Memory B cell (primary cell): ENCODE results near the gene FAM184A.

Experiments used
- ATAC-seq: fragments of 150-1000 bp; cut with Tn5 transposase; 2 replicates; pipeline ENCODE4 v1.10.0; 2021; ENCODE audit warnings: low read depth, mild to moderate bottlenecking, moderate library complexity
- DNase-seq, 2 donors: peaks; one replicate each; pipeline ENCODE4 v3.0.0; 2022; ENCODE audit warnings: low spot score in 2 of 2
- H3K27ac Mint-ChIP-seq: one replicate; pipeline ENCODE4 v1.8.0; 2022; ENCODE audit warnings: mild to moderate bottlenecking, moderate library complexity, mixed read lengths
- H3K27me3 Mint-ChIP-seq: one replicate; pipeline ENCODE4 v1.8.0; 2022; ENCODE audit warnings: mixed read lengths
- H3K36me3 Mint-ChIP-seq: one replicate; pipeline ENCODE4 v1.8.0; 2022; ENCODE audit warnings: mild to moderate bottlenecking, mixed read lengths
- H3K4me1 Mint-ChIP-seq: one replicate; pipeline ENCODE4 v1.8.0; 2022; ENCODE audit warnings: mixed read lengths
- H3K4me3 Mint-ChIP-seq: one replicate; pipeline ENCODE4 v1.8.0; 2022; ENCODE audit warnings: mild to moderate bottlenecking, moderate library complexity, mixed read lengths
- H3K9me3 Mint-ChIP-seq: one replicate; pipeline ENCODE4 v1.8.0; 2022; ENCODE audit warnings: mixed read lengths

The FAM184A gene

GRCh38 chr6:119077391-119077642, 1.1 kb downstream of the FAM184A start:
- H3K9me3 Mint-ChIP-seq, result peaks cover 3% of the 10 kb centered on the region
- no peaks in the 10 kb centered on the region for H3K36me3 Mint-ChIP-seq
- peak overlapping the region; percentile 76 for H3K4me3 Mint-ChIP-seq
- no peak overlapping the region for H3K27ac Mint-ChIP-seq
- ATAC-seq (no peak), DNase-seq (no peak)
- peaks cover 10% of the 10 kb centered on the region for H3K27me3 Mint-ChIP-seq
- peaks cover 11% of the 10 kb centered on the region for H3K4me1 Mint-ChIP-seq

- H3K4me1 Mint-ChIP-seq, result peaks cover 11% of the 10 kb centered on the region
- ATAC-seq (no peak), DNase-seq (no peak)
- peaks cover 10% of the 10 kb centered on the region for H3K27me3 Mint-ChIP-seq
- H3K9me3 Mint-ChIP-seq, result no peaks in the 10 kb centered on the region
- H3K27ac Mint-ChIP-seq, result no peak overlapping the region
- H3K36me3 Mint-ChIP-seq, result no peaks in the 10 kb centered on the region
- no peak overlapping the region for H3K4me3 Mint-ChIP-seq
These were observed 1.7 kb downstream of the FAM184A start for GRCh38 chr6:119076576-119077390.

- H3K27me3 Mint-ChIP-seq, result peaks cover 10% of the 10 kb centered on the region
- ATAC-seq, result no peak
- DNase-seq, result no peak
- no peaks in the 10 kb centered on the region for H3K9me3 Mint-ChIP-seq
- peaks cover 11% of the 10 kb centered on the region for H3K4me1 Mint-ChIP-seq
- no peak overlapping the region for H3K27ac Mint-ChIP-seq
- H3K36me3 Mint-ChIP-seq, result no peaks in the 10 kb centered on the region
- no peak overlapping the region for H3K4me3 Mint-ChIP-seq
These were observed 2.3 kb downstream of the FAM184A start for GRCh38 chr6:119076173-119076572.

- Mint-ChIP-seq H3K4me3 (no peak overlapping the region), H3K27ac (no peak overlapping the region), H3K27me3 (peaks cover 10% of the 10 kb centered on the region), H3K36me3 (no peaks in the 10 kb centered on the region), H3K9me3 (no peaks in the 10 kb centered on the region), H3K4me1 (peaks cover 11% of the 10 kb centered on the region)
- DNase-seq, result no peak
- ATAC-seq, result no peak
These were observed 3.1 kb downstream of the FAM184A start for GRCh38 chr6:119075200-119075981.

GRCh38 chr6:119073307-119074051, 5.0 kb downstream of the FAM184A start:
- no peak for DNase-seq
- no peaks in the 10 kb centered on the region for H3K36me3 Mint-ChIP-seq
- ATAC-seq, result no peak
- no peak overlapping the region for H3K27ac Mint-ChIP-seq
- peaks cover 10% of the 10 kb centered on the region for H3K27me3 Mint-ChIP-seq
- peaks cover 5% of the 10 kb centered on the region for H3K4me1 Mint-ChIP-seq
- H3K9me3 Mint-ChIP-seq, result no peaks in the 10 kb centered on the region
- no peak overlapping the region for H3K4me3 Mint-ChIP-seq

GRCh38 chr6:119071576-119071975, 6.9 kb downstream of the FAM184A start:
- ATAC-seq, result no peak

GRCh38 chr6:119067091-119067490, 11.4 kb downstream of the FAM184A start:
- no peaks in the 10 kb centered on the region for H3K36me3 Mint-ChIP-seq
- no peak overlapping the region for H3K27ac Mint-ChIP-seq
- H3K27me3 Mint-ChIP-seq, result no peaks in the 10 kb centered on the region
- no peaks in the 10 kb centered on the region for H3K9me3 Mint-ChIP-seq
- no peak overlapping the region for H3K4me3 Mint-ChIP-seq
- no peak for ATAC-seq
- H3K4me1 Mint-ChIP-seq, result no peaks in the 10 kb centered on the region
- DNase-seq, result no peak

More at GRCh38 chr6:119071576-119071975, 6.9 kb downstream of the FAM184A start:
- Mint-ChIP-seq H3K27me3 (peaks cover 6% of the 10 kb centered on the region), H3K36me3 (no peaks in the 10 kb centered on the region), H3K9me3 (no peaks in the 10 kb centered on the region), H3K4me1 (no peaks in the 10 kb centered on the region), H3K4me3 (no peak overlapping the region), H3K27ac (no peak overlapping the region)
- DNase-seq, result no peak

GRCh38 chr6:119066517-119066916, 11.9 kb downstream of the FAM184A start:
- no peaks in the 10 kb centered on the region for H3K27me3 Mint-ChIP-seq
- no peaks in the 10 kb centered on the region for H3K9me3 Mint-ChIP-seq
- no peak overlapping the region for H3K27ac Mint-ChIP-seq
- no peak for DNase-seq
- no peak for ATAC-seq
- H3K4me3 Mint-ChIP-seq, result no peak overlapping the region
- no peaks in the 10 kb centered on the region for H3K36me3 Mint-ChIP-seq
- no peaks in the 10 kb centered on the region for H3K4me1 Mint-ChIP-seq

- Mint-ChIP-seq H3K4me1 (no peaks in the 10 kb centered on the region), H3K36me3 (no peaks in the 10 kb centered on the region), H3K27me3 (no peaks in the 10 kb centered on the region), H3K4me3 (no peak overlapping the region), H3K27ac (no peak overlapping the region), H3K9me3 (no peaks in the 10 kb centered on the region)
- no peak for DNase-seq
- no peak for ATAC-seq
These were observed 12.5 kb downstream of the FAM184A start for GRCh38 chr6:119065955-119066354.

- no peak overlapping the region for H3K4me3 Mint-ChIP-seq
- no peak for DNase-seq
- H3K9me3 Mint-ChIP-seq, result no peaks in the 10 kb centered on the region
- H3K27me3 Mint-ChIP-seq, result no peaks in the 10 kb centered on the region
- H3K4me1 Mint-ChIP-seq, result no peaks in the 10 kb centered on the region
- no peak overlapping the region for H3K27ac Mint-ChIP-seq
- no peaks in the 10 kb centered on the region for H3K36me3 Mint-ChIP-seq
- no peak for ATAC-seq
These were observed 13.1 kb downstream of the FAM184A start for GRCh38 chr6:119065382-119065781.

GRCh38 chr6:119063491-119063890, 15.0 kb downstream of the FAM184A start:
- H3K4me3 Mint-ChIP-seq, result no peak overlapping the region
- DNase-seq (no peak), ATAC-seq (no peak)
- H3K9me3 Mint-ChIP-seq, result no peaks in the 10 kb centered on the region
- H3K27ac Mint-ChIP-seq, result no peak overlapping the region
- H3K36me3 Mint-ChIP-seq, result no peaks in the 10 kb centered on the region
- peaks cover 3% of the 10 kb centered on the region for H3K4me1 Mint-ChIP-seq
- no peaks in the 10 kb centered on the region for H3K27me3 Mint-ChIP-seq

- no peak overlapping the region for H3K4me3 Mint-ChIP-seq
These were observed 17.2 kb downstream of the FAM184A start for GRCh38 chr6:119061215-119061614.

GRCh38 chr6:119060255-119060907, 18.1 kb downstream of the FAM184A start:
- peaks cover 3% of the 10 kb centered on the region for H3K4me1 Mint-ChIP-seq
- peaks cover 3% of the 10 kb centered on the region for H3K27me3 Mint-ChIP-seq
- no peaks in the 10 kb centered on the region for H3K9me3 Mint-ChIP-seq
- ATAC-seq (peak; percentile 56), DNase-seq (no peak)
- no peak overlapping the region for H3K4me3 Mint-ChIP-seq
- no peaks in the 10 kb centered on the region for H3K36me3 Mint-ChIP-seq
- no peak overlapping the region for H3K27ac Mint-ChIP-seq

More at GRCh38 chr6:119061215-119061614, 17.2 kb downstream of the FAM184A start:
- Mint-ChIP-seq H3K36me3 (no peaks in the 10 kb centered on the region), H3K4me1 (peaks cover 3% of the 10 kb centered on the region), H3K27me3 (peaks cover 3% of the 10 kb centered on the region), H3K9me3 (no peaks in the 10 kb centered on the region), H3K27ac (no peak overlapping the region)
- ATAC-seq (no peak), DNase-seq (no peak)

GRCh38 chr6:119055069-119055468, 23.4 kb downstream of the FAM184A start:
- H3K36me3 Mint-ChIP-seq, result no peaks in the 10 kb centered on the region
- H3K9me3 Mint-ChIP-seq, result peaks cover 4% of the 10 kb centered on the region
- peaks cover 3% of the 10 kb centered on the region for H3K27me3 Mint-ChIP-seq
- no peak overlapping the region for H3K27ac Mint-ChIP-seq
- no peak for ATAC-seq
- H3K4me3 Mint-ChIP-seq, result no peak overlapping the region
- DNase-seq, result no peak
- H3K4me1 Mint-ChIP-seq, result peaks cover 5% of the 10 kb centered on the region
